ENCODE measurements around the gene ACTL6A. TPM values are rescaled to one million over a fixed set of nuclear protein-coding genes. Genes with fewer than 3 reads are reported as not detected.
A peak's percentile ranks its signal among the peaks of the same experiment; 100 is the strongest.

Gene ACTL6A
- total and polyA plus RNA-seq, 2 experiments from 2014 or later = 58.3 to 68.1 TPM

DNA sequence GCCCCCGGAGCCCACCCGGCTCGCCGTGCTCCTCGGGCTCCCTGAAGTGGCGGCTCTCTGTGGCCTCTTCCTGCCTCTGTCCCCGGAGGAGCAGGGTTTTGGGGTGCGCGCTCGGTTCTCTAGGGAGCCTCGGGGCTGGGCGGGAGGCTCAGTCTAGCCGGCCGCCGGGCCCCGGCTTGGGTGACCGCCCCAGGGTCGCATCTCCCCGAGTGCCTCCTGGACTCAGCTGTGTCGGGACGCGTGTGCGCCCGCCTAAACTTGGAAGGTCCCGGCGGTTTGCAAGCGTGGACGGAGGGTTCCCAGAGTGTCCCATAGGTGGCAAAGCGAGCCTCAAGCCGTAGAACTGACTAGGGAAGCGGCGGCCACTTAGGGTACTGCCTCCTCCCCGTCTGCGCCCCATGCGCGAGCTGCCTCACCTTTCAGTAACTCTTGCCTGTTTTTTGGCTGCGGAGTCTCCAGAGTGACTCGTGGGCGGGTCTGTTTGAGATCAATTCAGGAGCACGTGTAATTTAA, 601 bp downstream of the ACTL6A start:
- peak; percentile 74 to 85 for DNase-seq (ENCODE audit: low read depth in 1 of 2, low spot score in 1 of 2)
- TF ChIP-seq, protein P1, sequence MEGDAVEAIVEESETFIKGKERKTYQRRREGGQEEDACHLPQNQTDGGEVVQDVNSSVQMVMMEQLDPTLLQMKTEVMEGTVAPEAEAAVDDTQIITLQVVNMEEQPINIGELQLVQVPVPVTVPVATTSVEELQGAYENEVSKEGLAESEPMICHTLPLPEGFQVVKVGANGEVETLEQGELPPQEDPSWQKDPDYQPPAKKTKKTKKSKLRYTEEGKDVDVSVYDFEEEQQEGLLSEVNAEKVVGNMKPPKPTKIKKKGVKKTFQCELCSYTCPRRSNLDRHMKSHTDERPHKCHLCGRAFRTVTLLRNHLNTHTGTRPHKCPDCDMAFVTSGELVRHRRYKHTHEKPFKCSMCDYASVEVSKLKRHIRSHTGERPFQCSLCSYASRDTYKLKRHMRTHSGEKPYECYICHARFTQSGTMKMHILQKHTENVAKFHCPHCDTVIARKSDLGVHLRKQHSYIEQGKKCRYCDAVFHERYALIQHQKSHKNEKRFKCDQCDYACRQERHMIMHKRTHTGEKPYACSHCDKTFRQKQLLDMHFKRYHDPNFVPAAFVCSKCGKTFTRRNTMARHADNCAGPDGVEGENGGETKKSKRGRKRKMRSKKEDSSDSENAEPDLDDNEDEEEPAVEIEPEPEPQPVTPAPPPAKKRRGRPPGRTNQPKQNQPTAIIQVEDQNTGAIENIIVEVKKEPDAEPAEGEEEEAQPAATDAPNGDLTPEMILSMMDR (IDR thresholded peaks at IDR 0.05; ENCODE audit: low read depth, low read length) = peak; percentile 40
- peak overlapping the region; percentile 83 for H3K27ac ChIP-seq

DNA sequence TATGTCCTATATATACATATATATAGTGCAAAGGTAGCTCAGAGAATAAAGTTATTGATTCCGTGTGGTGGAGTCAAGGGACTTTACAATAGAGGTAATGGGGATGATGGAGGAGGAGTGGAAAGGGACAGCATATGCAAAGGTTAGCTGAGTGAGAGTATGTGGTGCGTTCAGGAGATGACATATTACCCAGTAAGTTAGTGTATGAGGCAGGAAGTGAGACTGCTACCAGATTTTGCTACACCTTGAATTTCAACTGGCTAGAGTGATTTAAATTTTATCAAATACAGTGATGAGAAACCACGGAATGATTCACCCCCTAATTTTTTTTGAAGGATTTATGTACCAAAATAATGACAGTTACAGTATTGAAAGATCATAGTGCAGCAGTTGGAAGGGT, 2.8 kb downstream of the ACTL6A start:
- TF ChIP-seq, protein P1 (IDR thresholded peaks at IDR 0.05; ENCODE audit: low read depth, low read length) = no peak

More for the DNA sequence above, 601 bp downstream of the ACTL6A start:
- Histone ChIP-seq H3K27me3 (no peaks in the 10 kb centered on the region), H3K4me3 (peak overlapping the region; percentile 88), H3K9me3 (ENCODE audit: low read depth) (no peaks in the 10 kb centered on the region), H3K36me3 (no peaks in the 10 kb centered on the region), H3K4me1 (ENCODE audit: low read depth) (peaks cover 4% of the 10 kb centered on the region)

DNA sequence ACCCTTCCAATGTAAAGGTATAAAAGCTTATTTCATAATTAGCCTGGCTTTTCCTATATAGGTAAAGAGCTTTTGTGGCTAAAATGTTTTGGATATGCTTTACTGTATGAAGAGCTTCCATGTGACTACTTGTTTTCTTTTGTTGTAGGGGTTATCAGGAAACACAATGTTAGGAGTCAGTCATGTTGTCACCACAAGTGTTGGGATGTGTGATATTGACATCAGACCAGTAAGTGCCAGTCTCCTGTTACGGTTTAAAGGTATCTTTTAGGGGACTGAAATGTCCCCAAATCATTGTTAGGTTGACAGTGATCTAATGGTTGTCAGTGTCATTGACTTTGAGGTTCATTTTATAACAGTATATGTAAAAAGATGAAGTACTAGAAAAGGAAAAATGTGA, 18.3 kb downstream of the ACTL6A start:
- Histone ChIP-seq H3K4me3 (no peak overlapping the region), H3K4me1 (ENCODE audit: low read depth) (no peaks in the 10 kb centered on the region), H3K27me3 (no peaks in the 10 kb centered on the region), H3K9me3 (ENCODE audit: low read depth) (no peaks in the 10 kb centered on the region), H3K27ac (no peak overlapping the region), H3K36me3 (peaks cover 28% of the 10 kb centered on the region)
- DNase-seq (ENCODE audit: low read depth in 1 of 2, low spot score in 1 of 2) = no peak
- TF ChIP-seq, protein P1 (IDR thresholded peaks at IDR 0.05; ENCODE audit: low read depth, low read length) = no peak

More for the DNA sequence above, 2.8 kb downstream of the ACTL6A start:
- H3K36me3 ChIP-seq = peaks cover 12% of the 10 kb centered on the region
- H3K27me3 ChIP-seq = no peaks in the 10 kb centered on the region
- DNase-seq (ENCODE audit: low read depth in 1 of 2, low spot score in 1 of 2) = no peak
- H3K9me3 ChIP-seq (ENCODE audit: low read depth) = no peaks in the 10 kb centered on the region
- no peak overlapping the region for H3K27ac ChIP-seq
- H3K4me3 ChIP-seq = no peak overlapping the region
- H3K4me1 ChIP-seq (ENCODE audit: low read depth) = peaks cover 4% of the 10 kb centered on the region

DNA sequence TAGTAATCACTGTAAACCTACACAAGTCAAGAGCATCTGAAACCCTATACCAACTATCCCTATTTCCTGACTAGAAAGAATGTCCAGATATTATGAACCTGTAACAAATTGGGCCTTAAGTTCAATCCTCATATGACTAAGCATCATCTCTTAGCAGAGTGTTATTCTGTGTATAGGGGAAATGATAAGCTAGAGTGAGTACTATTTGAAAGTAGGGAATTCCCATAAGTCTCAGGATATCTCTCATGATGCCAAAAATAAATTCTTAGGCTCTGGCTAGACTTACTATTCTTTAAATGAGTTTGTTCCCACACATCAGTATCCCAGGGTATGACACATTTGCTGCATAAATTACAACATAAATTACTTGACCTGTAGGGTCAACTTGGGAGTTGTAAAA, 26.4 kb downstream of the ACTL6A start:
- Histone ChIP-seq H3K4me1 (ENCODE audit: low read depth) (no peaks in the 10 kb centered on the region), H3K27me3 (no peaks in the 10 kb centered on the region), H3K9me3 (ENCODE audit: low read depth) (no peaks in the 10 kb centered on the region), H3K36me3 (peaks cover 68% of the 10 kb centered on the region), H3K4me3 (no peak overlapping the region), H3K27ac (peak overlapping the region; percentile 8)
- DNase-seq (ENCODE audit: low read depth in 1 of 2, low spot score in 1 of 2) = peak in 1 of 2 donors; percentile 48
- TF ChIP-seq, protein P1 (IDR thresholded peaks at IDR 0.05; ENCODE audit: low read depth, low read length) = no peak

DNA sequence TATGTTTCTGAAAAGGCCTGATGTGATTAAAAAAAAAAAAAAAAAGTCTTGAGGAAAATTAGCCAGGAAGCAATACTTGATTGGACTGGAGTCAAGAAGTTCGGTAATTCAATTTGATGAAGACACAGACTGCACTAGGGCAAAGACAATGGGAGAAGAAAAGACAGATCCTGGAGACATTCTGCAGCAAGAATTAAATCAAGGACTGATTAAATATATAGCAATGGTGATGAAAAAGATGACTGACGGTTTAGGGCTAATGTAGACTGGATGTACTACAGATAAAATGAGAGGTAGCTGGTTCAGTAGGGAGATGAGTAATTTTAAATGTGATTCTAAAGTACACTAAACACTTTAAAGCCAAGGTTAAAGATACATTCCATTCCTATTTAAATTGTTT, 27.9 kb downstream of the ACTL6A start:
- H3K36me3 ChIP-seq = peaks cover 75% of the 10 kb centered on the region

More for the DNA sequence above, 27.9 kb downstream of the ACTL6A start:
- TF ChIP-seq, protein P1 (IDR thresholded peaks at IDR 0.05; ENCODE audit: low read depth, low read length) = no peak
- DNase-seq (ENCODE audit: low read depth in 1 of 2, low spot score in 1 of 2) = no peak
- no peaks in the 10 kb centered on the region for H3K27me3 ChIP-seq
- no peaks in the 10 kb centered on the region for H3K4me1 ChIP-seq (ENCODE audit: low read depth)
- H3K9me3 ChIP-seq (ENCODE audit: low read depth) = no peaks in the 10 kb centered on the region
- H3K4me3 ChIP-seq = no peak overlapping the region
- H3K27ac ChIP-seq = no peak overlapping the region

All from cardiac muscle cell (in vitro differentiated cells and primary cell).